HepG2 (cell line): ENCODE results near the gene RAB2B. TPM values are rescaled to one million over a fixed set of nuclear protein-coding genes. Genes with fewer than 3 reads are reported as not detected.

Source experiments
- CBFB ChIP-seq: sonication (generic); formaldehyde crosslinking; IDR thresholded peaks from 2 replicates; pipeline ENCODE4 v1.4.0; 2020; ENCODE audit warnings: missing genetic modification reagents
- FUBP1 ChIP-seq: sonication (generic); formaldehyde crosslinking; IDR thresholded peaks from 2 replicates; pipeline ENCODE4 v1.5.1; 2020; ENCODE audit warnings: missing genetic modification reagents, mild to moderate bottlenecking, borderline replicate concordance
- JARID2 ChIP-seq: sonication (generic); formaldehyde crosslinking; IDR thresholded peaks from 2 replicates; pipeline ENCODE4 v1.8.1; 2023; ENCODE audit warnings: missing genetic modification reagents, inconsistent platforms; ENCODE audit not compliant: insufficient replicate concordance
- POLR2A ChIP-seq, 2 experiments: IDR thresholded peaks; 2 replicates each; pipeline ENCODE4 v1.6.1; 2011; ENCODE audit warnings: low read depth in 2 of 2, low read length in 2 of 2, mild to moderate bottlenecking in 1 of 2, moderate library complexity in 1 of 2; ENCODE audit not compliant: insufficient read depth in 1 of 2
- RXRB ChIP-seq: IDR thresholded peaks from 2 replicates; pipeline ENCODE4 v1.6.1; 2016; ENCODE audit warnings: borderline replicate concordance, missing genetic modification reagents, missing compliant biosample characterization
- ZFYVE20 ChIP-seq: sonication (generic); formaldehyde crosslinking; IDR thresholded peaks from 2 replicates; pipeline ENCODE4 v1.8.0; 2023; ENCODE audit warnings: low read depth, mild to moderate bottlenecking, moderate library complexity, missing genetic modification reagents, borderline replicate concordance
- ZNF10 ChIP-seq: sonication (generic); formaldehyde crosslinking; IDR thresholded peaks from 2 replicates; pipeline ENCODE4 v1.4.0; 2020; ENCODE audit warnings: mild to moderate bottlenecking, low read depth, missing genetic modification reagents, borderline replicate concordance
- ZNF276 ChIP-seq: sonication (generic); formaldehyde crosslinking; IDR thresholded peaks from 2 replicates; pipeline ENCODE4 v1.4.0; 2020; ENCODE audit warnings: mild to moderate bottlenecking, low read depth, missing genetic modification reagents
- ZNF34 ChIP-seq: sonication (generic); formaldehyde crosslinking; IDR thresholded peaks from 2 replicates; pipeline ENCODE4 v1.4.0; 2020; ENCODE audit warnings: mild to moderate bottlenecking, missing genetic modification reagents, borderline replicate concordance
- ZNF558 ChIP-seq: sonication (generic); formaldehyde crosslinking; IDR thresholded peaks from 2 replicates; pipeline ENCODE4 v1.9.0; 2022; ENCODE audit warnings: mild to moderate bottlenecking, missing genetic modification reagents, borderline replicate concordance
- ZNF746 ChIP-seq: sonication (generic); formaldehyde crosslinking; IDR thresholded peaks from 2 replicates; pipeline ENCODE4 v1.8.0; 2022; ENCODE audit warnings: mild to moderate bottlenecking, missing genetic modification reagents
- ZSCAN21 ChIP-seq: sonication (generic); formaldehyde crosslinking; IDR thresholded peaks from 2 replicates; pipeline ENCODE4 v1.8.0; 2022; ENCODE audit warnings: mild to moderate bottlenecking, missing genetic modification reagents, moderate library complexity, borderline replicate concordance
- ZSCAN9 ChIP-seq: IDR thresholded peaks from 2 replicates; pipeline ENCODE4 v1.6.1; 2016; ENCODE audit warnings: borderline replicate concordance
- polyA plus RNA-seq, 8 experiments: library from polyadenylated mRNA; depleted of rRNA in 3 of 8; stranded (reverse) in 7 of 8; unstranded in 1 of 8; fragments of >200 nt; fragmentation: Illumina TruSeq in 4 of 8; extraction: Trizol in 4 of 8; gene quantifications; 2 replicates each; pipeline versions ENCODE4 v1.2.1 to v1.2.3, GENCODE V29; 2011 to 2016; ENCODE audit warnings: low read depth in 4 of 8, missing spikeins in 1 of 8, mixed read lengths in 1 of 8; ENCODE audit not compliant: insufficient read depth in 1 of 8
- total RNA-seq, 5 experiments: library from RNA; depleted of rRNA; stranded (reverse); fragments of >200 nt; fragmentation: Illumina TruSeq; extraction: Trizol; gene quantifications; 2 replicates each; pipeline ENCODE4 v1.2.3, GENCODE V29; 2016; ENCODE audit warnings: low read depth in 1 of 5
- TF ChIP-seq, protein P1 (sequence below): sonication (generic); formaldehyde crosslinking; IDR thresholded peaks from 2 replicates; pipeline ENCODE4 v1.8.0; 2022; ENCODE audit warnings: mild to moderate bottlenecking, missing genetic modification reagents; ENCODE audit not compliant: insufficient replicate concordance
- TF ChIP-seq, protein P2 (sequence below): sonication (generic); formaldehyde crosslinking; conservative IDR thresholded peaks from 2 replicates; pipeline ENCODE4 v1.5.0; 2020; ENCODE audit warnings: missing genetic modification reagents
- TF ChIP-seq, protein P3 (sequence below): sonication (generic); formaldehyde crosslinking; IDR thresholded peaks from 2 replicates; pipeline ENCODE4 v1.4.0; 2020; ENCODE audit warnings: missing genetic modification reagents, low read depth, mild to moderate bottlenecking, borderline replicate concordance
- TF ChIP-seq, protein P4 (sequence below): IDR thresholded peaks from 2 replicates; pipeline ENCODE4 v1.6.1; 2016; ENCODE audit warnings: control low read depth
- TF ChIP-seq, protein P5 (sequence below): sonication (generic); formaldehyde crosslinking; IDR thresholded peaks from 2 replicates; pipeline ENCODE4 v1.4.0; 2020; ENCODE audit warnings: mild to moderate bottlenecking, missing genetic modification reagents

Gene RAB2B
- total and polyA plus RNA-seq, 2 of the 13 experiments (the other 11 are each of a cell fraction or from before 2014, with no cell fraction given), result 36.0 to 60.6 TPM

DNA sequence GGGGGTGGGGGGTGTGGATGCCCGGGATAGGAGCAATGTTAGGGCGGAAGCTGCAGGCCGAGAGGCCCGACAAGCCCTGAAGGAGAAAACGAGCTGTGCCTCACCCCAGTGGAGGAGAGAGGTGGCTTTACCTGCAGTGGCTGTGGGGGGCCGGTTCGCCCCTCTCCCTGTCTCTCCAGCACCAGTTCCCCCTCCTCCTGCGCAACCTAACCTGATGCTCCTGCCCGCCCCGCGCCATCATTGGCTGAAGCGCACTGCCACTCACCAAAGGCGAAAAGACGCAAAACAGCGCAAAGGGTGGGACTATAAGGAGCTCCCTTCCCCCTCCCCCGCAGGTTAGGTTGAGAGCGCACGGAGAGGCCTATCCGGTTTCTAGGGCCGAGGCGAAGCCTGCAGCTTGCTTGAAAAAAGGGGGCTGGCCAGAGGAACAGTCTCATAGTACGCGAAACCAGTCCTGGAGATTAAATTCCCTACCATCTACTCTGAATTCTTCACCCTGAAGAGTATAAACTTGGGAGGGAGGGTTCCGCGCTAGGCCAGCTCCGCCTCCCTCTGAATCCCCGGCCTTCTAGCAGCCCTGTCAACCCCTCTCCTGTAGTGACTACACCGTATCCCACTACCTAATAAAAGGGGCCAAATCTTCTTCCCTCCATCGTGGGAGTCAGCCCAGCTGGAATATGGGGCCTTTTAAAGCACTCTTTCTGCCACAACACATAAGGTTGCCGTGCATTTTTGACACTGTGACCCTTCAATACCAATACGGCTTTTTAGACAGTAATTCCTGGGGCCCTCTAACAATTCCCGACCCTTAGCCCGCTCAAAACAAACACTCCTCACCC lies 39.5 kb downstream of the RAB2B start (continued):
- TF ChIP-seq, protein P1, sequence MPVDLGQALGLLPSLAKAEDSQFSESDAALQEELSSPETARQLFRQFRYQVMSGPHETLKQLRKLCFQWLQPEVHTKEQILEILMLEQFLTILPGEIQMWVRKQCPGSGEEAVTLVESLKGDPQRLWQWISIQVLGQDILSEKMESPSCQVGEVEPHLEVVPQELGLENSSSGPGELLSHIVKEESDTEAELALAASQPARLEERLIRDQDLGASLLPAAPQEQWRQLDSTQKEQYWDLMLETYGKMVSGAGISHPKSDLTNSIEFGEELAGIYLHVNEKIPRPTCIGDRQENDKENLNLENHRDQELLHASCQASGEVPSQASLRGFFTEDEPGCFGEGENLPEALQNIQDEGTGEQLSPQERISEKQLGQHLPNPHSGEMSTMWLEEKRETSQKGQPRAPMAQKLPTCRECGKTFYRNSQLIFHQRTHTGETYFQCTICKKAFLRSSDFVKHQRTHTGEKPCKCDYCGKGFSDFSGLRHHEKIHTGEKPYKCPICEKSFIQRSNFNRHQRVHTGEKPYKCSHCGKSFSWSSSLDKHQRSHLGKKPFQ (CRISPR knock-in tag), result peak; percentile 89
- TF ChIP-seq, protein P2, sequence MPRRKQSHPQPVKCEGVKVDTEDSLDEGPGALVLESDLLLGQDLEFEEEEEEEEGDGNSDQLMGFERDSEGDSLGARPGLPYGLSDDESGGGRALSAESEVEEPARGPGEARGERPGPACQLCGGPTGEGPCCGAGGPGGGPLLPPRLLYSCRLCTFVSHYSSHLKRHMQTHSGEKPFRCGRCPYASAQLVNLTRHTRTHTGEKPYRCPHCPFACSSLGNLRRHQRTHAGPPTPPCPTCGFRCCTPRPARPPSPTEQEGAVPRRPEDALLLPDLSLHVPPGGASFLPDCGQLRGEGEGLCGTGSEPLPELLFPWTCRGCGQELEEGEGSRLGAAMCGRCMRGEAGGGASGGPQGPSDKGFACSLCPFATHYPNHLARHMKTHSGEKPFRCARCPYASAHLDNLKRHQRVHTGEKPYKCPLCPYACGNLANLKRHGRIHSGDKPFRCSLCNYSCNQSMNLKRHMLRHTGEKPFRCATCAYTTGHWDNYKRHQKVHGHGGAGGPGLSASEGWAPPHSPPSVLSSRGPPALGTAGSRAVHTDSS (CRISPR knock-in tag), result no peak
- TF ChIP-seq ZFYVE20 (CRISPR knock-in tag), result no peak
- TF ChIP-seq ZNF746 (CRISPR knock-in tag), result peak; percentile 91
- no peak for TF ChIP-seq ZNF558
- TF ChIP-seq ZSCAN9 (CRISPR knock-in tag), result peak; percentile 98
- peak; percentile 84 for TF ChIP-seq ZSCAN21
- TF ChIP-seq, protein P3, sequence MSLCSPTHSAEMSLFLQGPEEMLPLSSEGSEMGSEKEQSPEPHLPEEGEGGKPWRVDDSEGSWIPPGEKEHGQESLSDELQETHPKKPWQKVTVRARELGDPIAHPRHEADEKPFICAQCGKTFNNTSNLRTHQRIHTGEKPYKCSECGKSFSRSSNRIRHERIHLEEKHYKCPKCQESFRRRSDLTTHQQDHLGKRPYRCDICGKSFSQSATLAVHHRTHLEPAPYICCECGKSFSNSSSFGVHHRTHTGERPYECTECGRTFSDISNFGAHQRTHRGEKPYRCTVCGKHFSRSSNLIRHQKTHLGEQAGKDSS (CRISPR knock-in tag), result peak; percentile 87; the same call in 1 of the 2 replicates
- TF ChIP-seq FUBP1 (CRISPR knock-in tag), result 0 out of 2 replicates have a peak, but pooled peaks have one; percentile 71
- no peak for TF ChIP-seq ZNF276 (CRISPR knock-in tag)
- TF ChIP-seq CBFB (CRISPR knock-in tag), result peak; percentile 89; the same call in 1 of the 2 replicates
- peak; percentile 77 for TF ChIP-seq RXRB (CRISPR knock-in tag)
- TF ChIP-seq ZNF34 (CRISPR knock-in tag), result no peak
- TF ChIP-seq, protein P4, sequence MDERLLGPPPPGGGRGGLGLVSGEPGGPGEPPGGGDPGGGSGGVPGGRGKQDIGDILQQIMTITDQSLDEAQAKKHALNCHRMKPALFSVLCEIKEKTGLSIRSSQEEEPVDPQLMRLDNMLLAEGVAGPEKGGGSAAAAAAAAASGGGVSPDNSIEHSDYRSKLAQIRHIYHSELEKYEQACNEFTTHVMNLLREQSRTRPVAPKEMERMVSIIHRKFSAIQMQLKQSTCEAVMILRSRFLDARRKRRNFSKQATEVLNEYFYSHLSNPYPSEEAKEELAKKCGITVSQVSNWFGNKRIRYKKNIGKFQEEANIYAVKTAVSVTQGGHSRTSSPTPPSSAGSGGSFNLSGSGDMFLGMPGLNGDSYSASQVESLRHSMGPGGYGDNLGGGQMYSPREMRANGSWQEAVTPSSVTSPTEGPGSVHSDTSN (CRISPR knock-in tag), result peak; percentile 100
- no peak for TF ChIP-seq ZNF10 (CRISPR knock-in tag)
- TF ChIP-seq, protein P5, sequence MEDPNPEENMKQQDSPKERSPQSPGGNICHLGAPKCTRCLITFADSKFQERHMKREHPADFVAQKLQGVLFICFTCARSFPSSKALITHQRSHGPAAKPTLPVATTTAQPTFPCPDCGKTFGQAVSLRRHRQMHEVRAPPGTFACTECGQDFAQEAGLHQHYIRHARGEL (CRISPR knock-in tag), result no peak
- peak; percentile 69 for TF ChIP-seq JARID2 (CRISPR knock-in tag)
- peak; percentile 71 to 79 for TF ChIP-seq POLR2A (IDR thresholded peaks at IDR 0.05; ENCODE audit: insufficient read depth in 1 of 2, low read depth in 2 of 2, low read length in 2 of 2)
